ENCODE measurements around the gene KRTAP1-5.

The KRTAP1-5 gene

DNA sequence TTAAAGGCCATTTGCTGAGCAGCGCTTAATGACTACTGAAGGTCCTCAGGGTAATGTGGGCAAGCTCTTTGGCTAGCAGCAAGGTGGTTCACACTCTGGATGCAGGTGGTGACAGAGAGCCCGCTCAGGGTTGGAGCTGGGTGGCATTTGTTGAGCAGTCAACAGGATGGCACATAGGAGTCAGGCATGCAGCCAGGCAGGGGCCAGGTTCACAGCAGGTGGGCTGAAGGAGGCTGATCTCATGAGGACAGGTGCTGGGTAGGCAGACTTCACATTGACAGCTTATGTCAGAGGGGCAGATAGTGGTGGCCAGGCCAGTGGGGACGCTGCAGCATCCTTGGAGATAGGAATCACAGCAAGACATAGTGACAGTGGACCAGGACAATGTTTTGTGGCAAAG is 22.6 kb downstream of the KRTAP1-5 start:
- DNase-seq (ENCODE audit: low spot score), result no peak

DNA sequence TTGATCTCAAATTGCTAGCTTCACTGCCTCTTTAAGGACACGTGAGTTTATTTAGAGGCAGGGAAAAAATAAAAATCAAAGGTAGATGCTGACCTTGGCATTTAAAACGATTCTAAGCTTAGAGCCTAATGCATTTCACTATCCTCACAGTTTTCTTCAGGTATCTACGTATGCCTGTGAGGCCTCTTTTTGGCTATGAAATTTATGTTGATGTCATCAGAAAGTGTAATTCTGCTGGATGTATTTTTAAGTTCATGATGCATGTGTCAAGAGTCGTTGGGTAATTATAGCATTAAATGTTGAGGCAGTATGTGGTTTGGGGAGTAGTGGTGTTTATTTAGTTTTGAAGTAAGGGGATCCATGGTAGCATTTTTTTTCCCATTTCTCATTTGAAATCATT is 23.1 kb downstream of the KRTAP1-5 start:
- DNase-seq (ENCODE audit: low spot score), result no peak

DNA sequence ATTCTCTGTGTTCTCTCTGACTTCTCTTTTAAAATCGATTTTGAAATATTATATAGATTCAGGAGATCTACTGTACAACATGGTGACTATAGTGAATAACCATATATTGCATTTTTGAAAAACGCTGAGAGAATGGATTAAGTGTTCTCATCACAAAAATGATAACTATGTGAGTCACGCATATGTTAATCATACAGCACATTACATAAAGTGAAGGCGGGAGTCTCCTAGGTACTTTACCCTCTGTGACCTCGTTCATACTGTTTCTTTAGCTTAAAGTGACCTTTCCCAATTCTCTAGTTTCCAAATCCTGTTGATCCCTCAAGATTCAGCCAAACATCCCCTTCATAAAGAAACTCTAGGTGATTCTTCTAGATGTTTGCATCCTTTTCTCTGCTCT is 24.2 kb downstream of the KRTAP1-5 start:
- no peak for DNase-seq (ENCODE audit: low spot score)

GRCh38 chr17:41001795-41002194 is 25.2 kb downstream of the KRTAP1-5 start:
- DNase-seq (ENCODE audit: low spot score), result no peak

GRCh38 chr17:40999563-40999962 is 27.4 kb downstream of the KRTAP1-5 start, which contains the start of gene KRTAP3-2:
Gene KRTAP3-2 (minus strand): TSS chr17:40999906. CDS start chr17:40999853, 53 bp downstream.
- DNase-seq (ENCODE audit: low spot score), result peak; percentile 4

- no peak for DNase-seq (ENCODE audit: low spot score)
These were observed 29.6 kb downstream of the KRTAP1-5 start for GRCh38 chr17:40997361-40997760.

DNA sequence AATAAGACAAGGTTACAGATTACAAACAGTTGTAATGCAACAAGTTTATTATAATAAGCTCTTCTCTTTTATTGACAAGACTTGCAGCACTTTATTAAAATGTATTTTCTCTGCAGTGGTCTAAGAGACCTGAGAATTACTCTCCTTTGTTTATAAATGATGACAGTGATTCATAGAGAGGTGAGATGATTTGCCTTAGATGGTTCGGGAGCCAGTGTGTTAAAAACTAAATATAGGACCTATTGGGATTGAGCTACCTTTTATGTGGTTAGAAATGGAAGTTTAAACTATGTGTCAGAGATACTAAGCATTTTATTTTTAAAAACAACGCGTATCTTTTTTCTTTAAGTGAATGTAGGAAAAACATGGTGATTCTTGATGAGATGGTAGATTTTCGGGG is 30.2 kb downstream of the KRTAP1-5 start:
- no peak for DNase-seq (ENCODE audit: low spot score)

GRCh38 chr17:40995116-40995515 is 31.9 kb downstream of the KRTAP1-5 start:
- no peak for DNase-seq (ENCODE audit: low spot score)

GRCh38 chr17:40993839-40994238 is 33.2 kb downstream of the KRTAP1-5 start, which contains the start of gene KRTAP3-3:
Gene KRTAP3-3 (minus strand): TSS chr17:40994164. CDS start chr17:40994097, 67 bp downstream.
- DNase-seq (ENCODE audit: low spot score), result no peak

DNA sequence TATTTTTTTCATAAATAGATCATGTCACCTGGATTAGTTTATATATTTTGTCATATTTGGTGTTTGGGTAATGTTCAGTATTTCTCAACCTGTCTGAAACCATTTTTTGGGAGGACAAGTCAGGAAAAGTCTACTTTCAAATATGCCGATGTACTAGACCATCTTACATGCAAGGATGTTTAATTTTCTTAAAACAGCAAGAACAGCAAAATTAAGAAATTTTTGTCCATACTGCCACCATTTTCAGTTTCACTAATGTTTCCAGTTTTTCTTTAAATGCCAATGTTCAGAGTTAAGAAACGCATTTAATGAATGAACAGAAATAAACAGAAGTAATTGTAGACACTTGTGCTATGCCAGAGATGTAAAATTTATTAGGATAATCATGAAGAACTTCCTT is 33.9 kb downstream of the KRTAP1-5 start:
- DNase-seq (ENCODE audit: low spot score), result no peak

DNA sequence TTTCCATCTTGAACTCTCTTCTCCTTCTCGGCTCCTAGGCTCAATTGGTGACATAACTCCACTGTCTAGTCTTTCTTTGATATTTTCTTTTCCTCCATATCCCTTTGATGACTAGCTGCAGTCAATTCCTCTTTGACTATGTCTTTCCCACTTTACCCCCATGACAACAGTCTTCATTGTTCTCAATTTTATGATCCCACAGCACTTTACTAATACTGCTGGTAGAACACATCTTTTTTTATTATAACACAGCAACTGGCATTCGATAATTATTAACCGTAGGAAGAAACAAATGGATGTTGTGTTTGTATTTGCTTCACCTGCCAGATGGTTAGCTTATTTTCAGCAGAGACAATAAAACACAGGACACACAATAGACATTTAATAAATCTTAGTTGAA is 34.3 kb downstream of the KRTAP1-5 start:
- DNase-seq (ENCODE audit: low spot score), result no peak

- DNase-seq (ENCODE audit: low spot score), result no peak
These were observed 40.1 kb downstream of the KRTAP1-5 start for GRCh38 chr17:40986920-40987319.

DNA sequence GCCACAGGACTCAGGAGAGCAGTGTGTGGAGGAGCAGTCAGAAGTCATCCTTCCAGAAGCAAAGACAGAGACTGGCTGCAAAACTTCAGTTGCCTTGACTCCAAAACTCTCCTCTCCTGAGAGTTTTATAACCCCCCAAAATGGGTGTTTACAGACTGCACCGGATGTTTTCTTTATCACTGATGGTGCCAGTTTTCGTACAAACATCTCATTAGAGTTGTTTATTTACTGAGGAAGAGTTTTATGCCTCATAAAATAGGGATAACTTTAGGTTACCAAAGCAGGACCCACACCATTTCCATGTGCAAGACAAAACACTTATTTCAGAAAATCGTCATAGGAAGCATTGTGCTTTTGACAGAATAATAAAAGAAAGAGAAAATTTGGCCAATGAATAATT is 42.8 kb downstream of the KRTAP1-5 start, which contains the start of gene KRT40:
KRT40 (minus strand) TSS at position 101 of the 400 bp plus-strand sequence; CDS start at position 48, 53 bp downstream.
- DNase-seq (ENCODE audit: low spot score), result no peak

DNA sequence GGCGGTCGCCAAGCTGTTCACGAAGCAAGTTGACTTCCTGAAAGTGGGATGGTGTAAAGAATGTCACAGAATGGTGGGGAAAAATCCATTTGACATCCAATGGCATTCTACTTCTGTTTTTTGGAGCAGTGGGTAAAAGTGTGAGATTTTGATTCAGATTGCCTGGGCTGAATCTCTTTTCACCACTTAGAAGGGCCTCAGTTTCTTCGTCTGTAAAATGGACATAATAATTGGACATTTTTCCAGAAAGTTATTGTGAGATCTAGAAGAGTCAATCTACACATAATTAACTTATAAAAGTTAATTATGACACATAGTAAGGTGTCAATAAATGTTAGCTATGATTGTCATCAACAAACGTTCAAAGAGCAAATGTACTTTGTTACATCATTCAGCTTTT is 45.9 kb downstream of the KRTAP1-5 start:
- no peak for DNase-seq (ENCODE audit: low spot score)

- peak; percentile 40 for DNase-seq (ENCODE audit: low spot score)
These were observed 46.4 kb downstream of the KRTAP1-5 start for GRCh38 chr17:40980596-40980995.

DNA sequence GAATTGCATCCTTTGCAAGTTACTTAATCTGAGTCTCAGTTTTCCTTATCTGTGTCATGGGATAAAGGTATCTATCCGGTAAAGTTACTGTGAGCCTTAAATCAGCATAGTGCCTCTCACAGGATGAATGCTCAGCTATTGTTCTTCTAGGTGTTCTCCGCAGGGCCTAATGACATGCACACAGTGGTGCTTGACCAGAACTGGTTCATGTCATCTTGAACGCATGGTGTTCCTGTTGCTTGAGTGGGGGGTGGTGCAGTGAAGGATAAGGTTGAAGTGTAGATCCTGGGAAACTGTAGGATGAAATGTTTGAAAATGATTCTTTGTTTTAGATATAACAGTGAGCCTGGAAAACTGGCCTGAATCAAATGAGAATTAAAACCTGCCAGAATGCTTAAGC is 46.9 kb downstream of the KRTAP1-5 start:
- no peak for DNase-seq (ENCODE audit: low spot score)

DNA sequence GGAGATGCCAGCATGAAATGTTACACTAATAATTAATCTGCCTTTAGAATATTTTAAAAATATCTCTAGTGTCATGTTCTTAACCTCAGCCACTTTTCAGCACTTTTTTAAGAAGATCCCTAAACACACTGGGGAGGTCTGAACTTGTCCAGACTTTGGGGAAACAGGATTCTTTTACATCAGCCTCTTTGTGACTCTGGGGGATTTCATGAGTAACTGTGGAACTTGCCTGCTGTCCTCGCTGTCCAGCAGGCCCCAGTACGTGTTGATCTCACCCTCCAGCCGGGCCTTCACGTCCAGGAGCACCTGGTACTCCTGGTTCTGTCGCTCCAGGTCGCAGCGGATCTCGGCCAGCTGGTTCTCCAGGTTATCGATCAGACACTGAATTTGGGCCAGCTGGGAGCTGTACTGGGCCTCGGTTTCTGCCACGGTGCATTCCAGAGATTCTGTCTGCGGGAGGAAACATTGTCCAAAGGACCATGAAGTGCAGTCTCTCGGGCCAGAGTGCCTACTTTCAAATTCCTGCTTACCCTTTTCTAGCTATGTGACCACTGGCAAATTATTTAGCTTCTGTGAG is 48.3 kb downstream of the KRTAP1-5 start:
- no peak for DNase-seq (ENCODE audit: low spot score)
